A549 (cell line): ENCODE data around the gene SPECC1. TPM values are rescaled to one million over a fixed set of nuclear protein-coding genes. Genes with fewer than 3 reads are reported as not detected.

ENCODE experiments used
- ATAC-seq, 2 experiments: fragments of 200-7000 bp in 1 of 2; fragments of >200 bp in 1 of 2; cut with Nextera tagmentation in 1 of 2; cut with Tn5 transposase in 1 of 2; 3 replicates each; pipeline versions ENCODE4 v1.8.0 to v1.9.1; 2018 to 2020; ENCODE audit warnings: mild to moderate bottlenecking in 1 of 2, moderate library complexity in 1 of 2
- CTCF ChIA-PET: fragments of 300-600 bp; sonication (Branson Sonifier 250); formaldehyde crosslinking; extraction: SDS; loops from one replicate; lab custom pipeline; 2021; ENCODE audit warnings: antibody characterized with exemption, inconsistent platforms; lab: Yijun Ruan, JAX
- POLR2A ChIA-PET: fragments of 350-600 bp; formaldehyde crosslinking; extraction: SDS; loops from one replicate; lab custom pipeline; 2021; ENCODE audit warnings: antibody characterized with exemption, inconsistent platforms; lab: Yijun Ruan, JAX
- DNase-seq, 2 experiments: peaks; one replicate each; pipeline versions ENCODE4 v3.0.0 to v3.0.0-alpha.2; 2011 to 2016; ENCODE audit warnings: low read depth in 1 of 2, low spot score in 1 of 2
- FAIRE-seq: peaks from 2 replicates; lab custom pipeline; 2011; peaks lifted over from hg19 to GRCh38; lab: Jason Lieb, UNC
- H3K27ac ChIP-seq, 2 experiments: fragments of >200 bp; sonication (Bioruptor Twin); formaldehyde crosslinking; 3 replicates each; pipeline ENCODE4 v1.5.1; 2016 to 2017
- H3K4me1 ChIP-seq: fragments of >200 bp; sonication (Bioruptor Twin); formaldehyde crosslinking; 3 replicates; pipeline ENCODE4 v1.6.1; 2016
- H3K4me2 ChIP-seq: fragments of >200 bp; sonication (Bioruptor Twin); formaldehyde crosslinking; 3 replicates; pipeline ENCODE4 v1.6.1; 2016
- H3K4me3 ChIP-seq: fragments of >200 bp; sonication (Bioruptor Twin); formaldehyde crosslinking; 3 replicates; pipeline ENCODE4 v1.5.1; 2016
- H3K9me3 ChIP-seq: fragments of >200 bp; sonication (Bioruptor Twin); formaldehyde crosslinking; 3 replicates; pipeline ENCODE4 v1.6.1; 2016
- ATOH8 ChIP-seq: fragments of 250-450 bp; sonication (Bioruptor Pico); IDR thresholded peaks from 2 replicates; pipeline ENCODE4 v1.5.0; 2020; ENCODE audit warnings: low read depth, mild to moderate bottlenecking, moderate library complexity
- CBX2 ChIP-seq: fragments of 200-600 bp; sonication (generic); IDR thresholded peaks from 2 replicates; pipeline ENCODE4 v1.6.1; 2016; ENCODE audit warnings: low read depth, mild to moderate bottlenecking, borderline replicate concordance
- CHD2 ChIP-seq: fragments of 150-350 bp; IDR thresholded peaks from 2 replicates; pipeline ENCODE4 v1.6.1; 2014; ENCODE audit warnings: low read length; ENCODE audit not compliant: partially characterized antibody
- E2F6 ChIP-seq: IDR thresholded peaks from 2 replicates; pipeline ENCODE4 v1.6.1; 2012; ENCODE audit warnings: low read depth, borderline replicate concordance
- EHMT2 ChIP-seq: fragments of 200-600 bp; sonication (generic); IDR thresholded peaks from 2 replicates; pipeline ENCODE4 v1.6.1; 2016; ENCODE audit warnings: antibody characterized with exemption, low read depth, mild to moderate bottlenecking, moderate library complexity
- FOSL2 ChIP-seq, 2 experiments: fragments of 450-650 bp in 1 of 2; fragments of >200 bp in 1 of 2; sonication (Bioruptor Twin) in 1 of 2; formaldehyde crosslinking; IDR thresholded peaks; 2 replicates each; pipeline versions ENCODE4 v1.5.0 to v1.6.1; 2016 to 2020; ENCODE audit warnings: mild to moderate bottlenecking in 1 of 2, moderate library complexity in 1 of 2
- HEYL ChIP-seq: fragments of 250-450 bp; sonication (Bioruptor Pico); IDR thresholded peaks from 2 replicates; pipeline ENCODE4 v1.8.0; 2021; ENCODE audit warnings: mild to moderate bottlenecking, moderate library complexity
- HOXA7 ChIP-seq: fragments of 250-450 bp; sonication (Bioruptor Pico); IDR thresholded peaks from 2 replicates; pipeline ENCODE4 v1.5.0; 2020; ENCODE audit warnings: mild to moderate bottlenecking, moderate library complexity
- KDM1A ChIP-seq: fragments of 200-600 bp; sonication (generic); IDR thresholded peaks from 2 replicates; pipeline ENCODE4 v1.6.1; 2016; ENCODE audit warnings: low read depth, mild to moderate bottlenecking
- KDM5A ChIP-seq: fragments of 200-600 bp; sonication (generic); IDR thresholded peaks from 2 replicates; pipeline ENCODE4 v1.6.1; 2016; ENCODE audit warnings: antibody characterized with exemption, mild to moderate bottlenecking
- NR3C1 ChIP-seq: fragments of >200 bp; sonication (Bioruptor Twin); formaldehyde crosslinking; IDR thresholded peaks from 3 replicates; pipeline ENCODE4 v1.6.1; 2017
- PBX3 ChIP-seq: IDR thresholded peaks from 2 replicates; pipeline ENCODE4 v1.6.1; 2012
- POLR2A ChIP-seq: IDR thresholded peaks from 2 replicates; pipeline ENCODE4 v1.6.1; 2012; ENCODE audit warnings: mild to moderate bottlenecking, low read length
- POLR2AphosphoS2 ChIP-seq: conservative IDR thresholded peaks from 2 replicates; pipeline ENCODE4 v1.6.1; 2012; ENCODE audit warnings: low read length, improper control_type of control experiment, inconsistent platforms
- REST ChIP-seq: fragments of 200-600 bp; sonication (generic); IDR thresholded peaks from 2 replicates; pipeline ENCODE4 v1.6.1; 2016; ENCODE audit warnings: antibody characterized with exemption, mild to moderate bottlenecking, moderate library complexity
- RFX5 ChIP-seq: fragments of 450-650 bp; IDR thresholded peaks from 2 replicates; pipeline ENCODE4 v1.7.1; 2014; ENCODE audit warnings: antibody characterized with exemption, mild to moderate bottlenecking, moderate library complexity
- USF2 ChIP-seq: fragments of 450-650 bp; IDR thresholded peaks from 2 replicates; pipeline ENCODE4 v1.6.1; 2014; ENCODE audit warnings: antibody characterized with exemption
- ZNF302 ChIP-seq: fragments of 250-450 bp; sonication (Bioruptor Pico); IDR thresholded peaks from 2 replicates; pipeline ENCODE4 v1.9.0; 2021; ENCODE audit warnings: inconsistent platforms, mild to moderate bottlenecking, moderate library complexity
- WGBS: methylation state at CpG from one replicate; pipeline ENCODE4 v1.1.6; 2017; ENCODE audit errors: missing lambda C conversion rate; 5-methylcytosine and 5-hydroxymethylcytosine counted together
- polyA plus RNA-seq, 4 experiments: library from polyadenylated mRNA; depleted of rRNA in 3 of 4; stranded (reverse); fragments of >200 nt; fragmentation: RNase III in 1 of 4; extraction: RNeasy Plus Mini Kit Qiagen cat#74134 plus additional on column Dnase treatment in 1 of 4; gene quantifications; 2 replicates in 3 of 4; 3 replicates in 1 of 4; pipeline ENCODE4 v1.2.3, GENCODE V29; 2011 to 2017

SPECC1 gene
- polyA plus RNA-seq, 2 of the 4 experiments (the other 2 are of a cell fraction), result 45.1 to 66.2 TPM

- ATAC-seq (no peak), DNase-seq (no peak), FAIRE-seq (no peak)
- Histone ChIP-seq H3K4me3 (no peak overlapping the region), H3K9me3 (no peaks in the 10 kb centered on the region), H3K27ac (no peak overlapping the region), H3K4me2 (no peak overlapping the region), H3K4me1 (no peaks in the 10 kb centered on the region)
- 90% methylated on average over 9 of the region's 9 CpGs for WGBS
- CTCF ChIA-PET, result interaction anchor here (0.7 to 2.1 kb wide), 3 partner anchors 12 to 111 kb away, joined by 3 to 8 read pairs (median 3); no protein-coding TSS in a partner anchor
- TF ChIP-seq CBX2 (no peak), PBX3 (no peak), POLR2AphosphoS2 (no peak), NR3C1 (no peak), ATOH8 (CRISPR knock-in tag) (no peak), USF2 (no peak), REST (no peak), RFX5 (no peak), CHD2 (no peak), HEYL (no peak), FOSL2 (IDR thresholded peaks at IDR 0.05) (no peak), FOSL2 (CRISPR knock-in tag; IDR thresholded peaks at IDR 0.05) (no peak), ZNF302 (CRISPR knock-in tag) (no peak), HOXA7 (no peak), E2F6 (no peak), KDM5A (no peak)
- POLR2A ChIA-PET, result no interaction called here
Measured at GRCh38 chr17:20282526-20283308, 273.6 kb downstream of the SPECC1 start.

- Histone ChIP-seq H3K4me2 (no peak overlapping the region), H3K9me3 (no peaks in the 10 kb centered on the region), H3K27ac (no peak overlapping the region), H3K4me1 (no peaks in the 10 kb centered on the region), H3K4me3 (no peak overlapping the region)
- no peak for TF ChIP-seq EHMT2
- no peak for TF ChIP-seq POLR2A
- TF ChIP-seq USF2, result no peak
- TF ChIP-seq KDM1A, result no peak
- FAIRE-seq (no peak), ATAC-seq (no peak), DNase-seq (no peak)
- POLR2A ChIA-PET, result no interaction called here
- CTCF ChIA-PET, result interaction anchor here (0.9 to 2.1 kb wide), 5 partner anchors 57 to 165 kb away, joined by 3 to 8 read pairs (median 4); no protein-coding TSS in a partner anchor
- WGBS, result 97% methylated on average over 3 of the region's 3 CpGs
Measured at GRCh38 chr17:20284022-20284421, 274.9 kb downstream of the SPECC1 start.
